ENCODE data around the gene TMEM243. TPM values are rescaled to one million over a fixed set of nuclear protein-coding genes. Genes with fewer than 3 reads are reported as not detected.

Gene TMEM243
- total and polyA plus RNA-seq, 2 donors (not counting 3 experiments of a cell fraction or from before 2014, with no cell fraction given) = 26.9 to 28.8 TPM

- peaks cover 5 to 31% of the 10 kb centered on the region in 2 experiments for H3K27me3 ChIP-seq (ENCODE audit: control insufficient read depth in 2 of 2, insufficient read depth in 2 of 2, low read length in 2 of 2)
- H3K27ac ChIP-seq (ENCODE audit: insufficient read depth, low read depth, low read length) = no peak overlapping the region
- dilution Hi-C loops (cut with MboI; ENCODE audit: extremely low pct_ligation_motif_present, low sequenced_read_pairs) = no loop called here
- FAIRE-seq (no peak), DNase-seq (ENCODE audit: low read depth, low spot score) (no peak)
- no peaks in the 10 kb centered on the region for H3K9me3 ChIP-seq (replicated peaks; ENCODE audit: control insufficient read depth, insufficient read depth, low read length)
- no peaks in the 10 kb centered on the region for H3K4me1 ChIP-seq (ENCODE audit: control insufficient read depth, extremely low read depth, insufficient read depth, low read length)
- H2AFZ ChIP-seq (ENCODE audit: low read depth, low read length) = no peak overlapping the region
- no peak overlapping the region for H3K4me3 ChIP-seq (replicated peaks in 1 of 3; ENCODE audit: insufficient read depth in 1 of 3, low read depth in 1 of 3, low read length in 3 of 3)
- POLR2A ChIA-PET = no interaction called here
- H3K9me1 ChIP-seq (replicated peaks; ENCODE audit: control insufficient read depth, extremely low read depth, insufficient read depth, low read length) = no peaks in the 10 kb centered on the region
- CTCF ChIA-PET = interaction anchor here (1.1 kb wide), 1 partner anchor 8 kb away, joined by 3 read pairs; no protein-coding TSS in a partner anchor
- intact Hi-C loops (cut with micrococcal nuclease) = no loop called here
- H3K79me2 ChIP-seq (ENCODE audit: control insufficient read depth, insufficient read depth, low read length) = no peaks in the 10 kb centered on the region
- H4K20me1 ChIP-seq (replicated peaks; ENCODE audit: control insufficient read depth, extremely low read depth, insufficient read depth, low read length) = no peaks in the 10 kb centered on the region
- H3K36me3 ChIP-seq (ENCODE audit: control insufficient read depth in 2 of 2, extremely low read depth in 1 of 2, insufficient read depth in 2 of 2, low read length in 2 of 2) = no peaks in the 10 kb centered on the region
- H3K4me2 ChIP-seq (ENCODE audit: insufficient read depth, low read length) = no peak overlapping the region
- BruUV-seq (replicated peaks) = no TSS peak
- no peak overlapping the region for H3K9ac ChIP-seq (replicated peaks; ENCODE audit: extremely low read depth, insufficient read depth, low read length)
- no peak for TF ChIP-seq JUN (IDR thresholded peaks at IDR 0.05; ENCODE audit: borderline replicate concordance, insufficient read depth, insufficient read length, low read depth)
- no peak for TF ChIP-seq MAX (IDR thresholded peaks at IDR 0.05; ENCODE audit: insufficient read depth, insufficient read length)
- TF ChIP-seq FOS (IDR thresholded peaks at IDR 0.05; ENCODE audit: borderline replicate concordance, insufficient read depth, low read length) = no peak
- TF ChIP-seq EZH2 (IDR thresholded peaks at IDR 0.05; ENCODE audit: borderline replicate concordance, low read depth, low read length, severe bottlenecking) = no peak
- TF ChIP-seq CTCF (IDR thresholded peaks at IDR 0.05; ENCODE audit: extremely low read depth in 1 of 2, insufficient read depth in 1 of 2, low read depth in 1 of 2, low read length in 2 of 2) = no peak
- no peak for TF ChIP-seq MYC (IDR thresholded peaks at IDR 0.05; ENCODE audit: low read depth, low read length)
- TF ChIP-seq POLR2AphosphoS5 (IDR thresholded peaks at IDR 0.05; ENCODE audit: insufficient read depth, low read depth, low read length) = no peak
- no peak for TF ChIP-seq POLR2A (IDR thresholded peaks at IDR 0.05; ENCODE audit: low read depth, low read length)
- no peak for TF ChIP-seq GATA2 (IDR thresholded peaks at IDR 0.05; ENCODE audit: insufficient read depth, insufficient read length, low read depth, low read length)
Measured at GRCh38 chr7:87226495-87226894, 7.0 kb upstream of the TMEM243 start.

Measured in endothelial cell of umbilical vein (primary cell).